ENCODE data around the gene GATB. TPM values are rescaled to one million over a fixed set of nuclear protein-coding genes. Genes with fewer than 3 reads are reported as not detected.

Gene GATB
- total and polyA plus RNA-seq, 10 donors: 12.6 to 22.7 (median 17.8) TPM

GRCh38 chr4:151664289-151664688, 96.5 kb downstream of the GATB start:
- 91 to 100% (median 93%) methylated on average over 2 of the region's 2 CpGs for WGBS, 5 donors
- no peak for TF ChIP-seq POLR2A (IDR thresholded peaks at IDR 0.05)
- TF ChIP-seq CTCF (IDR thresholded peaks at IDR 0.05 in 8 of 11, conservative IDR thresholded peaks at IDR 0.05 in 3 of 11): no peak
- TF ChIP-seq POLR2AphosphoS5 (IDR thresholded peaks at IDR 0.05): no peak
- DNase-seq: no peak
- Histone ChIP-seq H3K4me3 (no peak overlapping the region), H3K4me1 (peaks cover 0 to 5% (median 3%) of the 10 kb centered on the region in 6 donors), H3K27me3 (replicated peaks in 1 of 7) (no peaks in the 10 kb centered on the region), H3K27ac (no peak overlapping the region), H3K9me3 (no peaks in the 10 kb centered on the region), H3K36me3 (no peaks in the 10 kb centered on the region)
- intact Hi-C loops (cut with DNase I; ENCODE audit: low total_unique reads): no loop called here

DNA sequence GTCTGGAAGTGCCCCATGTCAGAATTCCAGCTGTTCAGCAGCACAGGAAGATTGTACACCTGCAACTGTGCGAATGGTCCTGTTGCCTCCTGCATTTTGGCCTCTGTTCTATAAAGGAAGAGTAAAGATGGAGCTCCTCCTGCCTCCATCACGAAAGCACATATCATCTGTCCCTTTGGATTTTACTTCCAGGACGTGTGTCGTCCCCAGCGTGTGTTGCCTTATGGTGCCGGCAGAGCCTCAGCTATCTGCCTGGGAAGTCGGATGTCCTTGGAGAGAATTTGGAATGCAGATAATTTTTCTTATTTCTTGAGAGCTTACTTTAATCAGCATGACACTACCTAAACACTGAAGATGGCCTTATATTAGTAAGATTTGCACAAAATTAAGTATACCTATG, 97.7 kb downstream of the GATB start:
- Histone ChIP-seq H3K27ac (no peak overlapping the region), H3K27me3 (replicated peaks in 1 of 7) (no peaks in the 10 kb centered on the region)
- 87 to 96% (median 92%) methylated on average over 7 of the region's 7 CpGs for WGBS, 5 donors

DNA sequence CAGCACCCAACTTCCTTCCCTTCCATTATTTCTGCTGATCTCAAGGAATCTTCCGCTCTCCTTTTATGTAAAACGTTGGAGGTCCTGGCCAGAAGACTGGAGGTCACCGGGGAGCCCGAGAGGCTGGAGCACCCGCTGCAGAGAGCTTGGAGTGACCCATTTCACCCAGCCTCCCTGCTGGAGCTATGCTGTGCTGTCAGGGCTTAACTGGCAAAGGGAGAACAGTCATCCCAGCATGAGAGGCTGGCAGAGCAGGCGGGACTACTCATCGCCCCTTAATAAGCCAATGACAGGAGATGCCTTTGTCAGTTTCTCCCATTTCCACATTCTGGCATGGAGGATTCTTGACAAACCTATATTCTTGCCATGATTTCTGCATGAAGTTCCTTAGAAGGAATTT, 98.9 kb downstream of the GATB start:
- Histone ChIP-seq H3K4me1 (peaks cover 0 to 9% (median 6%) of the 10 kb centered on the region in 6 donors), H3K9me3 (no peaks in the 10 kb centered on the region), H3K27me3 (replicated peaks in 1 of 7) (no peaks in the 10 kb centered on the region), H3K4me3 (no peak overlapping the region), H3K27ac (no peak overlapping the region), H3K36me3 (no peaks in the 10 kb centered on the region)
- no peak for DNase-seq
- whole genome bisulfite sequencing, 5 donors: 65 to 82% (median 75%) methylated on average over 7 of the region's 7 CpGs
- no peak for TF ChIP-seq CTCF (IDR thresholded peaks at IDR 0.05 in 8 of 11, conservative IDR thresholded peaks at IDR 0.05 in 3 of 11)
- no peak for TF ChIP-seq POLR2A (IDR thresholded peaks at IDR 0.05)
- no peak for TF ChIP-seq POLR2AphosphoS5 (IDR thresholded peaks at IDR 0.05)
- intact Hi-C loops (cut with DNase I; ENCODE audit: low total_unique reads): no loop called here

More for the DNA sequence above, 97.7 kb downstream of the GATB start:
- intact Hi-C loops (cut with DNase I; ENCODE audit: low total_unique reads): no loop called here
- H3K4me3 ChIP-seq: no peak overlapping the region
- H3K36me3 ChIP-seq: no peaks in the 10 kb centered on the region
- H3K9me3 ChIP-seq: no peaks in the 10 kb centered on the region
- peaks cover 0 to 9% (median 6%) of the 10 kb centered on the region in 6 donors for H3K4me1 ChIP-seq
- DNase-seq: no peak
- TF ChIP-seq POLR2A (IDR thresholded peaks at IDR 0.05): no peak
- no peak for TF ChIP-seq POLR2AphosphoS5 (IDR thresholded peaks at IDR 0.05)
- no peak for TF ChIP-seq CTCF (IDR thresholded peaks at IDR 0.05 in 8 of 11, conservative IDR thresholded peaks at IDR 0.05 in 3 of 11)

GRCh38 chr4:151660676-151661075, 100.1 kb downstream of the GATB start:
- Histone ChIP-seq H3K9me3 (no peaks in the 10 kb centered on the region), H3K4me1 (peaks cover 0 to 9% (median 6%) of the 10 kb centered on the region in 6 donors), H3K36me3 (no peaks in the 10 kb centered on the region), H3K4me3 (no peak overlapping the region), H3K27ac (peak overlapping the region in 1 of 8 donors; percentile 48), H3K27me3 (replicated peaks in 1 of 7) (no peaks in the 10 kb centered on the region)
- intact Hi-C loops (cut with DNase I; ENCODE audit: low total_unique reads): no loop called here
- DNase-seq: no peak
- TF ChIP-seq POLR2A (IDR thresholded peaks at IDR 0.05): no peak
- TF ChIP-seq CTCF (IDR thresholded peaks at IDR 0.05 in 8 of 11, conservative IDR thresholded peaks at IDR 0.05 in 3 of 11): no peak
- TF ChIP-seq POLR2AphosphoS5 (IDR thresholded peaks at IDR 0.05): no peak
